ENCODE data around the gene GPR162.
A peak's percentile ranks its signal among the peaks of the same experiment; 100 is the strongest.

DNA sequence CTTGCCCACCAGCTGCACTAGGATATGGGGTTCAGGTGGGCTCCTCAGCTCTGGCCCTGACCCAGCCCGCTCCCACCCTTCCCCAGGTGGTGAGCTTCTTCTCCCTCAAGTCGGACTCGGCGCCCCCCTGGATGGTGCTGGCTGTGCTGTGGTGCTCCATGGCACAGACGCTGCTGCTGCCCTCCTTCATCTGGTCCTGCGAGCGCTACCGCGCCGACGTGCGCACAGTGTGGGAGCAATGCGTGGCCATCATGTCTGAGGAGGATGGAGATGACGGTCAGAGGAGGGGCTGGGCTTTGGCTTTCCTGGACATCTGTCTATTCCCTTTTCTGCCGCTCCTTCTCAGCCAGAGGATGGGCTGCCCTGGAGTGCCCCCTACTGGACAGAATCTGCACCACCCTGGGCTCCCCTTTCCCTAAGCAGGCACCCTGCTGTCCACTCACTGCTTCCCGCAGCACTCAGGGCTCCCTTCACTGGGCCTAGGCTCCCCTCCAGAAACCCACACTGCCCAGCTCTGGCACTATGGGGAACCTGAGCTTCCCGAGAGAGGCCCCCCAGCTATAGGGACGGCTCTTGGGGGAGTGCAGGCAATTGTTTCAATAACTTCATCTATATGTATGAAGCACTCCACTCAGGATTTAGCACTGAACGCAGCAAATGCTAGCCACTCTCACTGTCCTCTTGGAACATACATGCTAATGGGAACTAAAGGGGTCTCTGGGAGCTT, 3.9 kb downstream of the GPR162 start:
- TF ChIP-seq, protein P1, sequence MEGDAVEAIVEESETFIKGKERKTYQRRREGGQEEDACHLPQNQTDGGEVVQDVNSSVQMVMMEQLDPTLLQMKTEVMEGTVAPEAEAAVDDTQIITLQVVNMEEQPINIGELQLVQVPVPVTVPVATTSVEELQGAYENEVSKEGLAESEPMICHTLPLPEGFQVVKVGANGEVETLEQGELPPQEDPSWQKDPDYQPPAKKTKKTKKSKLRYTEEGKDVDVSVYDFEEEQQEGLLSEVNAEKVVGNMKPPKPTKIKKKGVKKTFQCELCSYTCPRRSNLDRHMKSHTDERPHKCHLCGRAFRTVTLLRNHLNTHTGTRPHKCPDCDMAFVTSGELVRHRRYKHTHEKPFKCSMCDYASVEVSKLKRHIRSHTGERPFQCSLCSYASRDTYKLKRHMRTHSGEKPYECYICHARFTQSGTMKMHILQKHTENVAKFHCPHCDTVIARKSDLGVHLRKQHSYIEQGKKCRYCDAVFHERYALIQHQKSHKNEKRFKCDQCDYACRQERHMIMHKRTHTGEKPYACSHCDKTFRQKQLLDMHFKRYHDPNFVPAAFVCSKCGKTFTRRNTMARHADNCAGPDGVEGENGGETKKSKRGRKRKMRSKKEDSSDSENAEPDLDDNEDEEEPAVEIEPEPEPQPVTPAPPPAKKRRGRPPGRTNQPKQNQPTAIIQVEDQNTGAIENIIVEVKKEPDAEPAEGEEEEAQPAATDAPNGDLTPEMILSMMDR (optimal IDR thresholded peaks at IDR 0.05 in 1 of 3, IDR thresholded peaks at IDR 0.05 in 1 of 3, conservative IDR thresholded peaks at IDR 0.05 in 1 of 3; ENCODE audit: extremely low read depth in 1 of 3, insufficient read depth in 2 of 3, low read length in 3 of 3): peak in 2 of 3 experiments; percentile 94 to 96
- TF ChIP-seq EZH2 (IDR thresholded peaks at IDR 0.05; ENCODE audit: low read length): peak; percentile 32
